Esophagus mucosa (tissue), 1 donor: ENCODE measurements around the gene SCMH1. TPM values are rescaled to one million over a fixed set of nuclear protein-coding genes. Genes with fewer than 3 reads are reported as not detected.
"Not testable (repeated sequence)": the region's sequence is repeated elsewhere in the genome, so short reads cannot be mapped to it uniquely, and the experiment has no call there.

Experiments
- ATAC-seq: fragments of 200-7000 bp; cut with Tn5 transposase; one replicate; pipeline ENCODE4 v1.9.1; 2020
- total RNA-seq: library from RNA; stranded (reverse); gene quantifications from one replicate; pipeline ENCODE4 v1.2.4, GENCODE V29; 2023
- donor health status: DM: yes; HTN: yes; CAD: no.

The SCMH1 gene
- total RNA-seq, 1 donor from 2014 or later = 13.0 TPM

DNA sequence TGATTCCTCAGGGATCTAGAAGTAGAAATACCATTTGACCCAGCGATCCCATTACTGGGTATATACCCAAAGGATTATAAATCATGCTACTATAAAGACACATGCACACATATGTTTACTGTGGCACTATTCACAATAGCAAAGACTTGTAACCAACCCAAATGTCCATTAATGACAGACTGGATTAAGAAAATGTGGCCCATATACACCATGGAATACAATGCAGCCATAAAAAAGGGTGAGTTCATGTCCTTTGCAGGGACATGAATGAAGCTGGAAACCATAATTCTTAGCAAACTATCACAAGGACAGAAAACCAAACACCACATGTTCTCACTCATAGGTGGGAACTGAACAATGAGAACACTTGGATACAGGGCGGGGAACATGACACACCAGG, 30.5 kb downstream of the SCMH1 start:
- not testable (repeated sequence) for ATAC-seq

DNA sequence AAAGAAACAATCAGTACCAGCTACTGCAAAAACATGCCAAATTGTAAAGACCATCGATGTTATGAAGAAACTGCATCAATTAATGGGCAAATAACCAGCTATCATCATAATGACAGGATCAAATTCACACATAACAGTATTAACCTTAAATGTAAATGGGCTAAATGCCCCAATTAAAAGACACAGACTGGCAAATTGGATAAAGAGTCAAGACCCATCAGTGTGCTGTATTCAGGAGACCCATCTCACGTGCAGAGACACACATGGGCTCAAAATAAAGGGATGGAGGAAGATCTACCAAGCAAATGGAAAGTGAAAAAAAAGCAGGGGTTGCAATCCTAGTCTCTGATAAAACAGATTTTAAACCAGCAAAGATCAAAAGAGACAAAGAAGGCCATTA, 35.1 kb downstream of the SCMH1 start:
- not testable (repeated sequence) for ATAC-seq

DNA sequence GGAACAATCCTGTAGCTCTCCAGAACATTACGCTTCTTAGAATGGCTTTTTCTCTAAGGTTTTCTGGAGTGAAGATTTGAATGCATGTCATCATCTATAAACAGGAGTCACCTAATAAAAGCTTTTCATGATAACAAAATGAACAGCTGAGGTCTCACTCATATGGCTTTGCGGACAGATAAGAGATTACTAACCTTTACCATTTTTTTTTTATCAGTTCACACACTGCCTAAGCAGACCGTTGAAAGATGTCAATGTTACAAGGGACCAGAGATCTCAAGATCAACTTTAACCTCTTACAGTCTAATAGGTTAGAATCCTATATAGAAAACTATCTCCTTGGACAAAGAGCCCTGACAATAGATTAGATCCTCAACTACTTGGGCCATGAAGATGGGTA, 41.4 kb downstream of the SCMH1 start:
- no peak for ATAC-seq

DNA sequence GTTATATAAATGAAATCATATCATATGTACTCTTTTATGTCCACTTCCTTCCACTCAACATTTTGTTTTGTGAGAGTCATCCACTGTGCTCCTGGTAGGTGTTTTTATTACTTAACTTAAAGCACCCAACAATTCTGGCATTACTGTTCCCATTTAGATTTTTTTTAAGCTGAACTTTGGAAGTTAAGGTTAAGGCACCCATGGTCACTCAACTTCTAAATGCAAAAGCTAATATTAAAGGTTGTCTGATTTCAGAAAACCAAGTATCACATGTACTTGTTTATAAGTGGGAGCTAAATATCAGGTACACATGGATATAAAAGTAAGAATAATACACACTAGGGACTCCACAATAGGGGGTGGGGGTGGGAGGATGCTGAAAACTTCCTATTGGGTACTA, 42.7 kb downstream of the SCMH1 start:
- ATAC-seq = no peak

DNA sequence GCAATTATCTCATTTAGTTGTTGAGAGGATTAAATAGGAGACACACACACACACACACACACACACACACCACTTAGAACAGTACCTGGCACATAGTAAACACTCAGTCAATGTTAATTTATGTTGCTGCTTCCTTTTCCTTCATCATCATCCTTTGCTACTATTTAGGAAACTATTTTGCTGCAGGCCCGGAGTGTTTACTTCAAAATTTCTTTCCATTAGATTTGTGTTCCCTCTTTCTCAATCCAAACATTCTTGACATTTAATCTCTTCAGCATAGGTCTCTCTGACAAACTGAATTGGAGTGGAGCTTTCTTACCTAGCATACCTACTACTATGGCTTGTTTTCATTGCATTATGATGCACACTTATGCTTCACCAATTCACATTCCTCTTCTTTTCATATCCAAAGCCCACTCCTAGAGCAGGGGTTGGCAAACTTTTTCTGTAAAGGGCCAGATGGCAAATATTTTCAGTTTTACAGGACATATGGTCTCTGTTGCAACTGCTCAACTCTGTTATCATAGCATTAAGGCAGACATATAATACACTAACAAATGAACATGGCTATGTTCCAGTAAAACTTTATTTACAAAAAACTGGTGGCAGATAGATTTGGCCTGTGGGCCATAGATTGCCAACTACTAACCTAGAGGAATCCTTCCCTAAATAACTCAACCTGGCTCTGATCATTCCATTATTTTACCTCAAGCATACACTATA, 49.5 kb downstream of the SCMH1 start:
- no peak for ATAC-seq

DNA sequence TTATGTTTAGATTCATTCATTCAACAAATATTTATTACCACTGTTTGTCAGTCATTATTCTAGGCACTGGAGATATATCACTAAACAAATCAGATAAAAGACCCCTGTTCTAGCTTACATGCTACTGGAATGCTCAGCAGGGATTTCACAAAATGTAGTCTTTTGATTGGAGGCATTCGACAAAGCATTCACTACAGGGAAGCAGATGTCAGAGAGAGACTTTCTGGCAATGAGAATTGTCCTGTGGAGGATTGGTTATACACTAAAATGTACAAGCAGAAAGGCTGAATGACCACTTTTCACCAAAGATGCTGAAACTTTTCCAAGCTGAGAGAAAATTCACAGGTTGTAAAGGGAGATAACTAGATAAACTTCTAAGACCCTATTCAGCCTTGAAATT, 57.7 kb downstream of the SCMH1 start:
- no peak for ATAC-seq

DNA sequence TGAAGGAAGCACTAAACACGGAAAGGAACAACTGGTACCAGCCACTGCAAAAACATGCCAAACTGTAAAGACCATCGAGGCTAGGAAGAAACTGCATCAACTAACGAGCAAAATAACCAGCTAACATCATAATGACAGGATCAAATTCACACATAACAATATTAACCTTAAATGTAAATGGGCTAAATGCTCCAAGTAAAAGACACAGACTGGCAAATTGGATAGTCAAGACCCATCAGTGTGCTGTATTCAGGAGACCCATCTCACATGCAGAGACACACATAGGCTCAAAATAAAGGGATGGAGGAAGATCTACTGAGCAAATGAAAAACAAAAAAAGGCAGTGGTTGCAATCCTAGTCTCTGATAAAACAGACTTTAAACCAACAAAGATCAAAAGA, 63.9 kb downstream of the SCMH1 start:
- ATAC-seq = not testable (repeated sequence)

DNA sequence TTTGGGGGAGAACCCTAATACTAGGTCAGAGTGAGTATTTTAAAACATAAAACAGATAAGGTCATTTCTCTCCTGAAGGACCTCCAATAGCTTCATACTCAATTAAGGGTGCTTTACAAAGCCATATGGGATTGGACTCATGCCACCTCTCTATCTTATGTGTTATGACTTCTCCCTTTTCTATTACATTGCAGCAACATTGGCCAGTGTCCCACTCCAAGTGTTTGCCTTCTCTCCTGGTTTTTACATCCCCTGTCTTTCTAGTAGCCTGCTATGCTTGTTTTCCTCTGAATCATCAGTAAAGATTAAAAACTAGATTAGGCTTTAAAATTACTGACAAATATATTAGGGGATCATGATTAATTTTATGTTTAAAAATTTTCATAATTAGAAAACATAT, 66.6 kb downstream of the SCMH1 start:
- ATAC-seq = no peak

DNA sequence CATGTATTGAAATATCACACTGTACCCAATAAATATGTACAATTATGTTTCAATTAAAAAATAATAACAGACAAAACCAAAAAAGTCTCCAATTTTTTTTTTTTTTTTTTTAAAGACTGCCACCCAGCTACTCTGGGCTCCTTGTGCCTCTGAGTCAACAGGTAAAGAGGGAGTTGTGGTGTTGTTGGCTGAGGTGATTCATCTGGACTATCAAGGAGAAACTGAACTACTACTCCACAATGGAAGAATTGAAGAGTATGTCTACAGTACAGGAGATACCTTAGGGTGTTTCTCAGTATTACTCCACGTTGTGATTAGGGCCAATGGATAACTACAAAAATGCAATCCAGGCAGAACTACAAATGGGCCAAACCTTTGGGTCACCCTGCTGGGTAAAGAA, 67.9 kb downstream of the SCMH1 start:
- ATAC-seq = peak; percentile 63

DNA sequence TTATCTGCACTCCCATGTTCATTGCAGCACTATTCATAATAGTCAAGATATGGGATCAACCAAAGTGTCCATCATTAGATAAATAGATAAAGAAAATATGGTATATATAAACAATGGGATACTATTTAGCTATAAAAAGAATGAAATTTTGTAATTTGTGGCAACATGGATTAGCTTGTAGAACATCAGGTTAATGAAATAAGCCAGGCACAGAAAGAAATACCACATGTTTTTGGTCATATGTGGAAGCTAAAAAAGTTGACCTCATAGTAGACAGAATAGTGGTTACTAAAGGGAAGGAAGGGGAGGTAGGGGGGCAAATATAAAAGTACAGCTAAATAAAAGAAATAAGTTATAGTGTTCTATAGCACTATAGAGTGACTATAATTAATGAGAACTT, 68.5 kb downstream of the SCMH1 start:
- no peak for ATAC-seq

DNA sequence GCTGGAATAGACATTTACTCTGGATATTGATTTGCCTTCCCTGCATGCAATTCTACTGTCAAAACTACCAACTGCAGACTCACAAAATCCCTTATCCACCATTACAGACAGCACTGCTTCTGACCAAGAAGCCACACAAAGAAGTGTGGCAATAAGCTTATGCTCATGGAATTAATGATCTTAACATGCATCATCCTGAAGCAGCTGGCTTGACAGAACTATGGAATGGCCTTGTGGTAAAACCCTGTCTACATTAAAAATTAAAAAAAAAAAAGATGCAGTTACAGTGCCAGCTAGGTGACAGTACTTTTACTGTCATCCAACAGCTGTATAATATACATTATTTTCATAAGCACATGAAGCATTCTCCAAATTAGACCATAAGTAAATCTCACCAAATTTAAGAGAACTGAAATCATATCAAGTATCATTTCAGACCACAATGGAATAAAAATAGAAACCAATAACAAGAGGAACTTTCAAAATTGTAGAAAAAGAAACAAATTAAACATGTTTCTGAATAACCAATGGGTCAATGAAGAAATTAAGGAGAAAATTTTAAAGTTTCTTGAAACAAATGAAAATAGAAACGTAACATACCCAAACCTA, 70.7 kb downstream of the SCMH1 start:
- ATAC-seq = no peak

DNA sequence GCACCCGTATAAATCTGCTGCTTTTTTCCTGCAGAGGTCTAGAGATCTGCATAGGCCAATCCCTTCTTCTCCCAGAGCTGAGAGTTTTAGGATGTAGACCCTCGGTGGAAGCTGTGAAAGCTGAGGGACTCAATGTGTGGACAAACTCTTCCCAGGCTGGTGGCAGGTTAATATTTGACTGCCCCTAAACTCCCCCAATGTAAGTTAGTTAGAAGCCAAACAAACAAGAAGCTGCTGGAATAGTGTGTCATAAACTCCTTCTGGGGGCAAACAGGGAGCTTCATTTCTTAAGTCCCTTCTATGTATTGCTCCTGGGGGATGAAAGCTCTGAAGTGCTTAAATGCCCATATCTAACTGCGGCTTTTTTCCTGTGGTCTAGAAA, 72.3 kb downstream of the SCMH1 start:
- ATAC-seq = no peak

DNA sequence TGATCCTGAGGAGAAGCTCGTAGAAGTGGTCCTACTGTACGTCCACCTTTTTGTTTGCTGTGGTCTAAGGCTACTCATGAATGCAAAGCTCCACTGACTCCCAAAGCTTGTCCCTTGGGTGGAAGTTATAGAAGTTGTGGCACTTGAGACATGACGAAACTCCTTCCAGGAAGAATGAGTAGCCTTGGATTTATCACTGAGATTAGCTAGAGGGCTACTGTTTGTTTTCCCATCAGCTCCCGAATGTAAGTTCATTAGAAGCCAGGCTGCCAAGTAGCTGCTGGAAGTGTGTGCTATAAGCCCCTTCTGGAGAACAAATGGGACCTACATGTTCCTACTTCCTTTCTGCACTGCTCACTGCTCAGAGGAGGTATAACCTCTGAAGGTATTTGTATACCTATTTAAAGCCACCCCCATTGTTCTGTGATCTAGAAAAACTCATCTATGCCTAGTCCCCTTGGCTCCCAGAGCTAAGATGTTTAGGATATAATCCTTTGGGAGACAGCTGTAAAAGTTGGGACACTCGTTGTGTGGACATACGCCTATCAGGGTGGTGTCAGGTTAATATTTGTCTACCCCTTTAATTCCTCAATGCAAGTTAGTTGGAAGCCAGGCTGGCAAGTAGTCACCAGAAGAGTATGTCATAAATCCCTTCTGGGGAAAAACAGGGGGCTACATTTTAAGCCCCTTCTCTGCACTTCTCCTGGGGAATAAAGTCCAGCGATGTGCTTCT, 72.9 kb downstream of the SCMH1 start:
- no peak for ATAC-seq

DNA sequence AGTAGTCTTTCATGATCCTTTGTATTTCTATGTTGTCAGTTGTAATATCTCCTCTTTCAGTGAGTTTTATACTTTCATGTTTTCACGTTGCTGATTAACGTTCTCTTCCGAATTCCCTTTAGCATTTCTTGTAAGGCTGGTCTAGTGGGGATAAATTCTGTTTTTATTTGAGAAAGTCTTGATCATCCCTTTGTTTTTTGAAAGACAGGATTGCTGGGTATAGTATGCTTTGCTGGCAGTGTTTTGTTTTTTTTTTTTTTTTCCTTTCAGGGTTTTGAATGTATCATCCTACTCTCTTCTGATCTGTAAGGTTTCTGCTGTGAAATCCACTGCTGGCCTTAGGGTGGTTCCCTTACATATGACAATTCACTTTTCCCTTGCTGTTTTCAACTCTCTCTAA, 74.4 kb downstream of the SCMH1 start:
- no peak for ATAC-seq

DNA sequence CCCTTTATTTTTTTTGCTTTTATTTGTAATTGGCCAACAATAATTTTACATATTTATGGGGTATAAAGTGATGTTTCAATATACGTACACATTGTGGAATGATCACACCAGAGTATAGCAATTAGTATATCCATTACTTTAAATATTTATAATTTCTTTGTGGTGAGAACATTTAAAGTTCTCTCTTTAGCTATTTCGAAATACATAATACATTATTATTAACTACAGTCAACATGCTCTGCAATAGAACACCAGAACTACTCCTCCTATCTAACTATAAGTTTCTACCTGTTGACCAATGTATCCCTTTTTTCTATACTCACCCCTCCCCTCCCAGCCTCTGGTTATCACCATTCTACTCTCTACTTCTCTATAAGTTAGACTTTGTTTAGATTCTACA, 77.4 kb downstream of the SCMH1 start:
- no peak for ATAC-seq

DNA sequence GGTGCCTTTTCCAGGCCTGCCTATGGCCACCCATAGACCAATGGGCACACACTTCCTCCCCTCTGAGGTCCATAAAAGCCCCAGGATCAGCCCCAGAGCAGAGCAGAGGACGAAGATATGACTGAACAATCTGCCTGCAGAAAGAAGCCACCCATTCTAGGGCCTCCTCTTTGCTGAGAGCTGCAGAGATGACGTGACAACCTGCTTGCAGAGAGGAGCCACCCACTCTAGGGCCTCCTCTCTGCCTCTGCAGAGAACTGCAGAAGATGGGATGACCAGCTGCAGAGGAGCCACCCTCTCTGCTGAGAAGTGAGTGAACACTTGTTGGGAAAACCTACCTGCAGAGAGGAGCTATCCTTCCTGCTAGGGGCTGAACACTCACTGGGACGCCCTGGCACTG, 79.7 kb downstream of the SCMH1 start:
- ATAC-seq = no peak

DNA sequence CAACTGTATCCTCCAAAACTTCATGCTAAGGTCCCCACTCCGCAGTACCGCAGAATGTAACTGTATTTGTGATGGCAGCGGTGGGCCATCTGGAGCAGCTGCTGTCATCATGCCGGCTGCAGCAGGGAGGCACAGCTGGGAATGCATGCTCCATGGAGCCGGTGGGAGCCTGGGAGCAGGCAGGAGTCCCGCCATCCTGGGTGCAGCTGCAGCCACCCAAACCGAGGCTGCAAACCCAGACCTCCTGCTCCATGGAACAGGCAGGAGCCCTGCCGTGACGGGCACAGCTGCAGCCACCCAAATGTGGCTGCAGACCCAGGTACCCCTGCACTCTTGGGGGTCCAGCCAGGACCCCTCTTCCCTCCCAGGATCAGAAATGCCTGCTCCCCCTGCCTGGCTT, 80.3 kb downstream of the SCMH1 start:
- ATAC-seq = no peak

DNA sequence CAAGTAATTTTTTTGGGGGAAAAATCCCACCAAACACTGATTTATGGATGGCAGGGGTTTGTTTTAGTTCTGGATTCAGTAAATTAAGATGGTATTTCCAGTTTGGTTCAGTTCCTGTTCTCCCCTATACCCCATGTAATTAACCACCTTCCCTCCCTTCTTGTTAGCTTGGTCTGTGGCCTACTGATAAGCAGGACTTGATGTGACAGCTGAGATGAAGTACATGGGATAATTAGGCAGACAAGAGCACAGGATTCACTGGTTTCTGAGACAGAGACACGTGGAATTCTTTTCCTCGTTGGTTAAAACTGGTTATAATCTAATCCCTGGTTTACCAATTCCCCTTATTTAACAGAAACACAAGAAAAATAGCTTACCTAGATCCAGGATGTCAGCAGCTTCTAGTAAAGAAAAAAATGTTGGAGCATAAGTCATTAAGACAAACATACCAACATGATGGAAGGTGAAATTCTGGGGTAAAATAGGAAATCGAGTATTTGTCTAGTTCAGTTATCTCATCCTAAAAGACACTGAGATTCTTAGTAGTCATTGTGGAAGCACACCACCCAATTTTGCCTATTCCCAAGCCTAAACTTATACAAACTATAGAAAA, 81.5 kb downstream of the SCMH1 start:
- no peak for ATAC-seq

DNA sequence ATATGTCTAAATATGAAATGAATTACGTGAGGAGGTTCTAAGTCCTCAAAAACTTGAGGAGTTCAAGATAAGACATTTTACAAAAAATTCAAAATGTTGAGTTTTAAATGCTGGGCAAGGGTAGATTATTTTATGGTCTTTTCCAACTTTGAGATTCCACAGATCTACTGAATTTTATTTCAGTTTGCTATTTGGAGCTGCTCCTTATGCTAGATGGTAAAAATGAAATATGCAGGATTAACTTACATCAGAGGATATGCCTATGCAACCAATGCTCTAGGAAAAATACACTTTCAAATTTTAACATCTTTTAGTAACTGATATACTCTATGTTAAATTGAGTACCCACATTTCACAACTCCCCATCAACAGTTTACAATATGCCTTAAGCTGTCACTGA, 83.1 kb downstream of the SCMH1 start:
- no peak for ATAC-seq

DNA sequence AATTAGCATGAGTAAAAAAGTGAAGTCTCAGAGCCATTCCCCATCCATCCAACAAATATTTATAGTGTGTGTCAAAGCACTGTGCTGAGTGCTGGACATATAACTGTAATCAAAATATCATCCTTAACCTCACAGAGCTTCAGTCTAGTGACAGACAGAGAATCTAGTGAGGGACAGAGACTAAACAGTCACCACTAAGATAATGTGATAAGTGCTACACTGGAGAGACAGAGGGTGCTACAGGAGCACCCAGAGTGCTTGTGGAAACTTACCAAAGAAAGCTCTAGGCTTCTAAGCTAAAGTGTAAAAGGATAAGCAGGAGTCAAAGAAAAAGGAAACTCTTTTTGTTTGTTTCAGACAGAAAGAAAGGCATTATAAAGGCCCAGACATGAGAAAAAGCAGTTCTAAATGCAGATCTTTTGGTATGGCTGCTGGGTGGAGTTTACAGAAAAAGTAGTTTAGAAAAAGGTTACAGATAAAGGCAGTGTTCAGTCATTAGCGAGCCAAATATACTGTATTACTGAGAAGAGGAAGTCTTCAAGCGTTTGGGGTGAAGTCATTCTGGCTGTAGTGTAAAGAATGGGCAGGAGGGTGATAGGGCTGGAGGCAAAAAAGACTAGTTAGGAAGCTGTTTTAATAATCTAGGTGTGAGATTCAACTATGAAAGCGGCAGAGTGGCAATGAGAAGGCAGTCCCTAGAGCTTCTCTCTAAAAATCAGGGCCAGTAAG, 83.8 kb downstream of the SCMH1 start:
- no peak for ATAC-seq

DNA sequence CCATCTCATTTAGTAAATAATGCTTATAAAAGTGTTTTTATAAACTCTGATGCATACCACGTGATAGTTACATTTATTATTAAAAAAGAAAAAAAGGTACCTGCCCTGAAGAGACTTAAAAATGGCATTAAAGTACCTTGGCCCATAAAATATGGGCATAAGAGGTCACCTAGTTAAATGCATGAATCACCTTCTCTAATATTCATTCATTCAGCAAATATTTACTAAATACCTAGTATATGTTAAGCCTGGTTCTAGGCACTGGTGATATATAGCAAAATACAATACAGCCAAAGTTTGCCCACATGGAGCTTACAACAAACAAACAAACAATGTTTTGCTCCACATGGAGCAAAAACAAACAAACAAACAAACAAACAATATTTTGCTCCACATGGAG, 87.0 kb downstream of the SCMH1 start:
- no peak for ATAC-seq

DNA sequence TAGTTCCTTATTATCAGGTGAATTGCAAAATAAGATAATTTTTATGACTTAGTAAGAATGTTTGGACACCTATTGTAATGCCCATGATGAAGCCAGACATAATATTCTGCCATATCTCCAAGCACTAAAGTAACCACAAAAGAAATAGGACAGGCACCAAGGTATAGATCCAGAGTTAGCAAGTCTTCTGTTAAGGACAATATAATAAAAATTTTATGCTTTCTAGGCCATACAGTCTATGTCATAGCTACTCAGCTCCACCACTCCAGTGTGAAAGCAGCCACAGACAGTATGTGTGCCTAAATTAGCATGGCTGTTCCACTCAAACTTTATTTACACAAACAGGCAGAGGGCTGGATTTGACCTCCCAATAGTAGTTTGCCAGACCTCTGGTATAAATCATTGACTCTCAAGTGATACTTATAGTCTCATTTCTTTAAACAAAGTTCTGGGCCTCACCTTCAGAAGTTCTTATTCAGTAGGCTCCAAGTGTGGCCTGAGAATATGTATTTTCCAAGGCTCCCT, 88.3 kb downstream of the SCMH1 start:
- ATAC-seq = no peak

DNA sequence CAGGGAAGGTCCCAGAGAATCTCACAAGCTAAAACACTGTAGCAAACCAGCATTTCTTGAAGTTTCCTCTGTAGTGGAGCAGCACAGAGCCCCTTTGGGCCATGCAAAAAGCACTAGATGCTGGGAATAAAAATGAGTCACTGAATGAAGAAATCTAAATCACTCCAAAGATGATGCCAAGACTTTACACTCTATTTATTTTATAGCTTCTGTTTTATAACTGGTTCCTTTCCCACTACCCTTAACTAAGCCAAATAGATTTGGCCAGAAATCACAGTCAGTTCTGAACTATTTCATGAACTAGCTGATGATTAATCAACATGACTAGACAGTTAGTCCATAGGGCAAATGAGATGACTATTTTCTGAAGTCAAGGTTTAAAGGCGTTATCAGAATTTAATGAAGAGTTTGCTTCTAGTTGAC, 89.5 kb downstream of the SCMH1 start:
- peak; percentile 86 for ATAC-seq
